NCI-H2227 treated with DMSO at 0.1 percent for 48 hours (cell line): ENCODE results near the gene SERINC3.
"Not testable (repeated sequence)": the region's sequence is repeated elsewhere in the genome, so short reads cannot be mapped to it uniquely, and the experiment has no call there.

ENCODE experiments used
- DNase-seq: peaks from one replicate; lab custom pipeline; 2025; lab: John Stamatoyannopoulos, UW

The SERINC3 gene

GRCh38 chr20:44521484-44522481, at the start of gene SERINC3:
Gene SERINC3 (minus strand): TSS chr20:44522070. CDS start chr20:44521951, 119 bp downstream.
- peak; percentile 91 for DNase-seq

- no peak for DNase-seq
Observed at GRCh38 chr20:44571362-44571988, 49.6 kb upstream of the SERINC3 start.

GRCh38 chr20:44570367-44570766, 48.5 kb upstream of the SERINC3 start:
- no peak for DNase-seq

GRCh38 chr20:44566811-44567210, 44.9 kb upstream of the SERINC3 start:
- no peak for DNase-seq

- no peak for DNase-seq
Observed at GRCh38 chr20:44566018-44566417, 44.1 kb upstream of the SERINC3 start.

- no peak for DNase-seq
Observed at GRCh38 chr20:44561876-44562275, 40.0 kb upstream of the SERINC3 start.

GRCh38 chr20:44560818-44561217, 38.9 kb upstream of the SERINC3 start:
- not testable (repeated sequence) for DNase-seq

- no peak for DNase-seq
Observed at GRCh38 chr20:44560229-44560628, 38.4 kb upstream of the SERINC3 start.

GRCh38 chr20:44559302-44559701, 37.4 kb upstream of the SERINC3 start:
- no peak for DNase-seq

GRCh38 chr20:44552950-44553908, 31.4 kb upstream of the SERINC3 start:
- no peak for DNase-seq

GRCh38 chr20:44552568-44552949, 30.7 kb upstream of the SERINC3 start:
- DNase-seq = no peak

- DNase-seq = no peak
Observed at GRCh38 chr20:44552050-44552449, 30.2 kb upstream of the SERINC3 start.

GRCh38 chr20:44549123-44549522, 27.3 kb upstream of the SERINC3 start:
- no peak for DNase-seq

- no peak for DNase-seq
Observed at GRCh38 chr20:44547419-44547818, 25.5 kb upstream of the SERINC3 start.

- no peak for DNase-seq
Observed at GRCh38 chr20:44544263-44544662, 22.4 kb upstream of the SERINC3 start.

GRCh38 chr20:44543358-44543757, 21.5 kb upstream of the SERINC3 start:
- no peak for DNase-seq

GRCh38 chr20:44542890-44543289, 21.0 kb upstream of the SERINC3 start:
- no peak for DNase-seq

- no peak for DNase-seq
Observed at GRCh38 chr20:44541992-44542391, 20.1 kb upstream of the SERINC3 start.

GRCh38 chr20:44540834-44541233, 19.0 kb upstream of the SERINC3 start:
- no peak for DNase-seq

- DNase-seq = no peak
Observed at GRCh38 chr20:44537993-44538392, 16.1 kb upstream of the SERINC3 start.

- no peak for DNase-seq
Observed at GRCh38 chr20:44536175-44536574, 14.3 kb upstream of the SERINC3 start.

GRCh38 chr20:44533928-44534327, 12.1 kb upstream of the SERINC3 start:
- DNase-seq = no peak
